T47D (cell line): ENCODE results near the gene CYTL1.
A peak's percentile ranks its signal among the peaks of the same experiment; 100 is the strongest.
"Not testable (repeated sequence)": the region's sequence is repeated elsewhere in the genome, so short reads cannot be mapped to it uniquely, and the experiment has no call there.

Experiments used
- DNase-seq, 2 experiments: peaks; one replicate each; pipeline versions ENCODE4 v3.0.0 to v3.0.0-alpha.2; 2011 to 2012; ENCODE audit warnings: low read depth in 1 of 2, low spot score in 1 of 2
- JUND ChIP-seq: IDR thresholded peaks from 2 replicates; pipeline ENCODE4 v1.6.1; 2012; ENCODE audit warnings: low read depth
- in situ Hi-C: cut with HindIII; loops from 2 replicates; pipeline ENCODE4 v1.10.0; 2016; ENCODE audit warnings: low sequenced_read_pairs, low pct_unique_long_range_greater_than_20kb

Gene CYTL1

DNA sequence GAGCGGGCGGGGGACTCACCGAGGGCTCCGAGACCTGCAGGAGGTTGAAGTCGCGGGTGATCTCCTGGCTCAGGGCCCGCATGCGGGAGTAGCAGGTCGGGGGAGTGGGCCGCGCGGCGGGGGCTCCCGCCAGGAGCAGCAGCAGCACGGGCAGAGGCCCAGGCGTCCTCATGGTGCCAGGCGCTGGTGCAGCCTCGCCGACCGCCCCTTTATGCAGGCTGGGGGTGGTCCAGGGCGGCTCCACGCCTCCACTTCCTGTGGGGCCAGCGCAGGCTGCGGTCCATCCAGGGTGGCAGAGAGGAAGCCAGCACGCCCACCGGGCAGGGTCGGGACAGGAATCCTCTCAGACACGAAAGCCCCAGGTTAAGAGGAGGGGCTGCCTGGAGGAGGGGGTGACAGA lies at the start of gene CYTL1:
Gene CYTL1 (minus strand): TSS at position 185 of the 400 bp plus-strand sequence. CDS start 13 bp downstream, at position 172.
- in situ Hi-C loops: no loop called here
- no peak for DNase-seq
- no peak for TF ChIP-seq JUND

DNA sequence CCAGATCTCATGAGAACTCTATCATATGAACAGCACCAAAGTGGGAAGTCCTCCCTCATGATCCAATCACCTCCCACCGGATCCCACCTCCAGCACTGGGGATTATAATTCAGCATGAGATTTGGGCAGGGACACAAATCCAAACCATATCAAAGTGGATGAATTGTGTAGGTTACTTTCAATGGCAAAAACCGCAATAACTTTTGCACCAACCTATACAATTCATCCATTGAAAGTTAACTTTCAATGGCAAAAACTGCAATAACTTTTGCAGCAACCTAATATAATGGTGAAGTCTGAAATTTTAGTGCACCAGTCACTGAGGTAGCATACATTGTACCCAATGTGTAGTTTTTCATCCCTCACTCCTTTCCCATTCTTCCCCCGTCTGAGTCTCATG lies 48.6 kb upstream of the CYTL1 start:
- no peak for TF ChIP-seq JUND
- in situ Hi-C loops: no loop called here
- no peak for DNase-seq

DNA sequence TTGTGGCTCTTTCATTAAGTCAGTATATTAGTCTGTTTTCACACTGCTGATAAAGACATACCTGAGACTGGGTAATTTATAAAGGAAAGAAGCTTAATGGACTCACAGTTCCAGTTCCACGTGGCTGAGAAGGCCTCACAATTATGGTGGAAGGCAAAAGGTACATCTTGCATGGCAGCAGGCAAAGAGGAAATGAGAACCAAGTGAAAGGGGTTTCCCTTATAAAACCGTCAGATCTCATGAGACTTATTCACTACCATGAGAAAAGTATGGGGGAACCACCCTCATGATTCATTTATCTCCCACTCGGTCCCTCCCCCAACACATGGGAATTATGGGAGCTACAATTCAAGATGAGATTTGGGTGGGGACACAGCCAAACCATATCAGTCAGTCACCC lies 47.7 kb upstream of the CYTL1 start:
- DNase-seq, in situ Hi-C loops: not testable (repeated sequence)

- in situ Hi-C loops: no loop called here
- DNase-seq: no peak
- TF ChIP-seq JUND: no peak
These were observed 46.8 kb upstream of the CYTL1 start for GRCh38 chr4:5066101-5066500.

GRCh38 chr4:5055411-5055810 lies 36.2 kb upstream of the CYTL1 start:
- no peak for DNase-seq
- in situ Hi-C loops: no loop called here
- TF ChIP-seq JUND: no peak

GRCh38 chr4:5054532-5054931 lies 35.3 kb upstream of the CYTL1 start:
- peak in 1 of 2 experiments; percentile 29 for DNase-seq
- in situ Hi-C loops: no loop called here
- no peak for TF ChIP-seq JUND

GRCh38 chr4:5052726-5053425 lies 33.6 kb upstream of the CYTL1 start:
- no peak for DNase-seq
- in situ Hi-C loops: no loop called here

GRCh38 chr4:5052204-5052702 lies 33.0 kb upstream of the CYTL1 start:
- in situ Hi-C loops: no loop called here
- no peak for TF ChIP-seq JUND
- DNase-seq: no peak

More at GRCh38 chr4:5052726-5053425, 33.6 kb upstream of the CYTL1 start:
- no peak for TF ChIP-seq JUND

DNA sequence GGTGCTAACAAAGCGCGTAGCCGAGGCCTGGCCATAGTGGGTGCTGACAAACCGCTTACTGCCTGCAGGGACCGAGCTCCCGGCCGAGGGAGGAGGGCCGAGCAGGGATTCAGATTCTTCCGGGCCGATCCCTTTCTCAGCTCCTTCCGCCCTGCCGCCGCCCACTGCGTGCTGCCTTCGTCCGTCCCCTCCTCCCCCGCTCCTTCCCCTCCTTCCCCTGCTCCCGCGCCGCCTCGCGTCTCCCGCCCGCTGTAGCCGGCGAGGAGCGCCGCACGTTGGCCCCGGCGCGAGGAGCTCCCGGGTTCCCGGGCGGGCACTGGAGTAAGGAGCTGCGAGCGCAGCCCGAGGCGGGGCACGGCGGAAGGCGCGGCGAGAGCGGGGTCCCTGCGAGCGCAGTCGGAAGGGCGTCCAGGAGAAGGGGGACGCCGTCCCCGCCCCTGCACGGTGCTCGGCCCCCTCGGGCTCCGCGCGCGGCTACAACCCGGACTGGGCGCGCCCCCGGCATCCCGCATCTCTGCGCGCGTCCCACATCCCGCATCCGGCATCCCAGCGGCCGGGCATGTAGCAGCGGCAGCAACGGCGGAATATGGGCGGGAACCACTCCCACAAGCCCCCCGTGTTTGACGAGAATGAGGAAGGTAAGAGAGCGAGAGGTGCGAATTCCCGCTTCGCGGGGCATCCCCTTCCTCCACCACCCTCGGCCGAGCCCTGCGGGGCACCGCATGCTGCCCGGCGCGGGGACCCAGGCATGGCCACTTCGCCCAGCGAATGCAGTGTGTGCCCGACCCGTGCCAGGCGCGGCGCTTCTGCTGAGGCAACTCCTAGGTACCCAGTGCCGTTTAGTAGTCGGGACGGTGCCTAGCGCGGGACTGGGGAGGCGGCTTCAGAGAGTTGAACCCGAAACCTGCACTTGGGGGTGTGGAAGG lies 32.3 kb upstream of the CYTL1 start, which contains the start of gene STK32B:
Gene STK32B (plus strand): TSS at position 203 of the 926 bp plus-strand sequence.
- no peak for TF ChIP-seq JUND
- in situ Hi-C loops: no loop called here
- DNase-seq: peak; percentile 47 to 60

- in situ Hi-C loops: no loop called here
- no peak for TF ChIP-seq JUND
- peak; percentile 81 to 91 for DNase-seq
These were observed 31.4 kb upstream of the CYTL1 start for GRCh38 chr4:5050520-5051277.

DNA sequence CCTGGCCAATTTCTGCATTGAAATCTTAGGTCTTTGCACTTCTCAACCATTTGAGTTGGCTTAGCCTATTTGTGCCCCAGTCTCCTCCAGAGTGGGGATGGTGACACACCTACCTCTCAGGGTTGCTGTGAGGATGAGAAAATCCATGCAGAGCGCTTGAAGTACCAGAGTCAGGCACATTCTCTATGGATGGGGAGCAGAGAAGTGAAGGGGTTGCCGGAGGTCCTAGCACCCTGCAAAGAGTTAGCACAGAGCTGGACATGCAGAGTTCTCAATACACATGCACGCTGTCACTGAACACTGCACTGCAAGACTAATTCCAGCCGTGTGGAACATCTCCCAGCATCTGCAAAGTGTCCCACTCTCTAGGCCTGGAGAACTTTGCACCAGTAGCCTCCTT lies 29.5 kb upstream of the CYTL1 start:
- DNase-seq: no peak
- in situ Hi-C loops: no loop called here
- no peak for TF ChIP-seq JUND

DNA sequence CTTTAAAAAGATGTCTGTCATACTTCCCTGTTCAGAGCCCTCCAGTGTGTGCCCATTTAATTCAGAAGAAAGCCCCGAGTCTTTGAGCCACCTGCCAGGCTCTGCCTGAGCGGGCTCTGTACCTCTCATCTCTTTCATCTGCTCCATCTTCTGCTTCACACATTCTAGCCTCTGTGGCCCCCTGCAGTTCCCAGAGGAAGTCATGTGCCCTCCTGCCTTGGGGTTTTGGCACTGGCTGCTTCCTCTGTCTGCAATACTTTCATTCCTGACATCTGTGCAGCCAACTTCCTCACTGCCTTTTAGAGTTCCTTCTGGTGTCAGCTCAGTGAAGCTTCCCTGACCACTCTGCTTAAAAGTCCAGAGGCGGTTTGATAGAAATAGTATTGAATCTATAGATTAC lies 25.8 kb upstream of the CYTL1 start:
- no peak for DNase-seq
- in situ Hi-C loops: no loop called here
- TF ChIP-seq JUND: no peak
